Suprapubic skin (tissue), 3 donors: ENCODE results near the gene ADAM29.

Experiments used
- CTCF ChIP-seq, 2 donors: fragments of 200-600 bp in 1 of 2; fragments of 450-650 bp in 1 of 2; sonication (generic) in 1 of 2; IDR thresholded peaks; one replicate each; pipeline ENCODE4 v1.5.1; 2016 to 2019; ENCODE audit warnings: antibody characterized with exemption in 2 of 2, mild to moderate bottlenecking in 1 of 2, moderate library complexity in 1 of 2
- EP300 ChIP-seq: sonication (generic); formaldehyde crosslinking; IDR thresholded peaks from one replicate; pipeline ENCODE4 v1.6.1; 2017; ENCODE audit warnings: antibody characterized with exemption
- POLR2A ChIP-seq, 2 donors: fragments of 450-650 bp; IDR thresholded peaks; one replicate each; pipeline ENCODE4 v1.6.1; 2017; ENCODE audit warnings: antibody characterized with exemption in 2 of 2, mild to moderate bottlenecking in 2 of 2, moderate library complexity in 2 of 2

GRCh38 chr4:174926958-174927357, 8.8 kb downstream of the ADAM29 start:
- TF ChIP-seq CTCF (IDR thresholded peaks at IDR 0.05): no peak
- TF ChIP-seq POLR2A (IDR thresholded peaks at IDR 0.05): no peak
- no peak for TF ChIP-seq EP300
